BJ (cell line): ENCODE data around the gene RHAG. TPM values are rescaled to one million over a fixed set of nuclear protein-coding genes. Genes with fewer than 3 reads are reported as not detected.

Experiments
- polyA plus RNA-seq: library from polyadenylated mRNA; depleted of rRNA; stranded (reverse); fragments of >200 nt; gene quantifications from 2 replicates; pipeline ENCODE4 v1.2.3, GENCODE V29; 2011; rRNA removed

RHAG gene
- polyA plus RNA-seq, 1 experiment, result not detected

Other genes starting within 250 kb of the RHAG start
- gene MMUT, start 173.6 kb downstream of the RHAG start, polyA plus RNA-seq, result 10.2 and 18.7 TPM in 2 replicates
- 2.1 and 4.7 TPM in 2 replicates for gene CENPQ, start 173.5 kb downstream of the RHAG start, polyA plus RNA-seq
- gene GLYATL3, start 136.9 kb downstream of the RHAG start, polyA plus RNA-seq, result not detected in 2 replicates
- gene C6orf141, start 86.2 kb downstream of the RHAG start, polyA plus RNA-seq, result 0.22 and 0.32 TPM in 2 replicates
- gene CRISP2, start 76.7 kb upstream of the RHAG start, polyA plus RNA-seq, result not detected in 2 replicates
- not detected in 2 replicates for gene CRISP3, start 107.5 kb upstream of the RHAG start, polyA plus RNA-seq
- gene PGK2, start 150.4 kb upstream of the RHAG start, polyA plus RNA-seq, result not detected in 2 replicates
- not detected in 2 replicates for gene CRISP1, start 229.7 kb upstream of the RHAG start, polyA plus RNA-seq